Keratinocyte (primary cell): ENCODE measurements around the gene DNAH17.

Experiments
- CTCF ChIP-seq, 3 experiments: IDR thresholded peaks in 1 of 3; conservative IDR thresholded peaks in 1 of 3; optimal IDR thresholded peaks in 1 of 3; 2 replicates in 2 of 3; 3 replicates in 1 of 3; pipeline versions ENCODE3 to v1.5.1; 2011; ENCODE audit warnings: low read length in 3 of 3, mild to moderate bottlenecking in 3 of 3, moderate library complexity in 2 of 3, control low read depth in 1 of 3, inconsistent platforms in 1 of 3; ENCODE audit not compliant: insufficient read depth in 2 of 3; ENCODE audit errors: extremely low read depth in 1 of 3
- EZH2 ChIP-seq: IDR thresholded peaks from one replicate; pipeline ENCODE4 v1.6.1; 2012; ENCODE audit warnings: inconsistent platforms, mild to moderate bottlenecking, low read length, moderate library complexity

- TF ChIP-seq CTCF (optimal IDR thresholded peaks at IDR 0.05 in 1 of 3, IDR thresholded peaks at IDR 0.05 in 1 of 3, conservative IDR thresholded peaks at IDR 0.05 in 1 of 3; ENCODE audit: extremely low read depth in 1 of 3, insufficient read depth in 2 of 3, low read length in 3 of 3) (no peak), EZH2 (no peak)
Measured at GRCh38 chr17:78468366-78468765, 108.8 kb downstream of the DNAH17 start.
